Lower leg skin (tissue), 3 donors: ENCODE results near the gene KCTD4.

ENCODE experiments used
- CTCF ChIP-seq, 3 donors: fragments of 450-650 bp; IDR thresholded peaks; one replicate each; pipeline ENCODE4 v1.5.1; 2016; ENCODE audit warnings: antibody characterized with exemption in 3 of 3, mild to moderate bottlenecking in 3 of 3, moderate library complexity in 2 of 3
- POLR2A ChIP-seq, 2 donors: fragments of 450-650 bp; IDR thresholded peaks; one replicate each; pipeline ENCODE4 v1.6.1; 2016 to 2017; ENCODE audit warnings: antibody characterized with exemption in 2 of 2, mild to moderate bottlenecking in 1 of 2, moderate library complexity in 1 of 2

GRCh38 chr13:45162194-45162593 is 38.7 kb downstream of the KCTD4 start:
- TF ChIP-seq POLR2A (IDR thresholded peaks at IDR 0.05), result no peak
- TF ChIP-seq CTCF (IDR thresholded peaks at IDR 0.05), result no peak
